Measurements from ENCODE around the gene PFKP. TPM values are rescaled to one million over a fixed set of nuclear protein-coding genes. Genes with fewer than 3 reads are reported as not detected.

PFKP gene
- polyA plus RNA-seq, 3 donors: 9.6 to 21.0 (median 9.8) TPM

DNA sequence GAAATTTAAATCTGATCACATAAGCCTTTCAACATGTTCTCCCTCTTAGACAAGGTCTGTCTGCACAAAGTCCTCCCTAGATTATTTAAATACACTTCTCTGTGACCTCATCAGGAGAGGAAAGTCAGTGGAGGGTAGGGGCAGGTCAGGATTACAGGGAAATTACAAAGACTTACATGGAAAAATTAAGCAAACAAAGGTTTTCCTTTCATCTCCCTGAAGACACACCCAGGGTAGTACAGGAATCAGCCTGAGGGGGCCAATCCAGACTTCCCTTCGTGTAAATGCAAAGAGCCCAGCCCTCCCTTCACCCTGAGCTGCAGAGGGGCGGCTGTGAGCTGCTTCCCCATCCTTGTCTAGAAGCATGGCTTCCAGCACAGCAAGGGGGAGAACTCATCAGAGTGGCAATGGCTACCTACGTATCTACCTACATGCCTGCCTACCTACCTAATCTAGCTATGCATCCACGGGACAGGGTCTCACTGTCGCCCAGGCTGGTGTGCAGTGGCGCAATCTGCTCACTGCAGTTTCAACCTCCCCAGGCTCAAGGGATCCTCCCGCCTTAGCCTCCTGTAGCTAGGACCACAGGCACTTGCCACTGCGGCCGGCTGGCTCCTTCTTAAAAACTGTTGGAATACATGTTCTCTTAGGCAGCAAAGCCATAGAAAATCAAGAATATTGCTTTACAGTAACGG lies 72.0 kb downstream of the PFKP start:
- H3K27ac ChIP-seq (ENCODE audit: low read depth, low read length): no peak overlapping the region
- WGBS, 3 donors: 88 to 92% (median 92%) methylated on average over 10 of the region's 10 CpGs

DNA sequence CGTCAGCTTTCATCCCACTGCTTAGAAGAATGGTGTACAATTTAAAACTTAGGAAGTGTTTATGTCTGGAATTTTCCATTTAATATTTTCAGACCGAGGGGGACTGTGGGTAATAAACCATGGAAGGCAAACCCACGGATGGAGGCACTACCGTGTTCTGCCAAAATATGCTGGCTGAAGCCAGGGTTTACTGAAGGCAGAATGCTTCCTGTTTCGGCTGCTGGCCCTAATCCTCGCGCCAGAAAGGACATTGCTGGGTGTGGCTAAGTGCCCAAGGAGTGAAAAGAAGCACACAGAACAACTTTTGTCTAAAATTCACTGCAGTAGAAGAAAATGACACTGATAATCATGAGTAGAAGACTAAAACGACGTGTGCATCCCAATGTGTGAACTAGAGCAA lies 72.9 kb downstream of the PFKP start:
- WGBS, 3 donors: 74 to 87% (median 76%) methylated on average over 9 of the region's 9 CpGs
- H3K27ac ChIP-seq (ENCODE audit: low read depth, low read length): no peak overlapping the region

- H3K27ac ChIP-seq (ENCODE audit: low read depth, low read length): no peak overlapping the region
- whole genome bisulfite sequencing, 3 donors: 88 to 94% (median 93%) methylated on average over 21 of the region's 21 CpGs
These were observed 74.1 kb downstream of the PFKP start for GRCh38 chr10:3141351-3142005.

GRCh38 chr10:3142146-3142875 lies 75.0 kb downstream of the PFKP start:
- WGBS, 3 donors: 83 to 96% (median 91%) methylated on average over 14 of the region's 14 CpGs
- H3K27ac ChIP-seq (ENCODE audit: low read depth, low read length): no peak overlapping the region

- no peak overlapping the region for H3K27ac ChIP-seq (ENCODE audit: low read depth, low read length)
- WGBS, 3 donors: 93 to 95% (median 94%) methylated on average over 17 of the region's 17 CpGs
These were observed 76.0 kb downstream of the PFKP start for GRCh38 chr10:3143366-3143765.

- H3K27ac ChIP-seq (ENCODE audit: low read depth, low read length): no peak overlapping the region
- WGBS, 3 donors: 95 to 96% (median 96%) methylated on average over 19 of the region's 19 CpGs
These were observed 76.6 kb downstream of the PFKP start for GRCh38 chr10:3143791-3144434.

GRCh38 chr10:3145366-3145765 lies 78.0 kb downstream of the PFKP start:
- WGBS, 3 donors: 97% methylated on average over 18 of the region's 18 CpGs
- H3K27ac ChIP-seq (ENCODE audit: low read depth, low read length): no peak overlapping the region

- WGBS, 3 donors: 94 to 95% (median 95%) methylated on average over 8 of the region's 8 CpGs
- no peak overlapping the region for H3K27ac ChIP-seq (ENCODE audit: low read depth, low read length)
These were observed 78.9 kb downstream of the PFKP start for GRCh38 chr10:3146289-3146688.

DNA sequence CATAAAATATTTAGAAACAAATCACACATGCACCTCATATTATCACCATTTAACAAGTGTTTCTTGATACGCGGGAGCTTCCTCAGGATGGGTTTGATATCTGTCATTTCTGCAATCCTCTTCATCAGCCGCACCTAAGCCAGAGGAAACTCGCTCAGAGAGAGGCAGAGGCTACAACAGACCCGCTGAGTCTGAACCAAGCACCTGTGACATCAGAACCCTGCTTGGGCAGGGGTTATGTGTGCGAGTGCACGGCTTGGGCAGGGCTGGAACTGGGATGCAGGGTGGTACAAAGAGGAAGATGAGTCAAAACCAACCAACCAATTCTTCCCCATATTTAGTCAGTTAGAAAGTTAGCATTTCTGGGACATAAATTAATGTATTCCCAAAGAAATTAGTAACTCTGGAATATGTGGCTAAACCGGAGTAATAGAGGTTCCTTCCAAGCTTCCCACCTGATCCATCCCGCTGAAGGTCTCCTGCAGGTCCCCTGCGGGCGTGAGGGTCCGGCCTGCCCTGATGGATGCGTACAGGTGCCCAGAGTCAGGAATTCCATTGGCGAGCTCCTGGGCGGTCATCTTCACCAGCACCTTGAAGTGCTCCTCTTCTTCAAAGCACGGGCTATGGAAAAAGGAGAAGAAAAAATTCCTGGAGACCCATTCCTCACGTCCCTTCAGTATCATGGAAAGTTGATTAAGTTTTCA lies 79.9 kb downstream of the PFKP start:
- WGBS, 3 donors: 90 to 96% (median 94%) methylated on average over 17 of the region's 17 CpGs
- H3K27ac ChIP-seq (ENCODE audit: low read depth, low read length): no peak overlapping the region

DNA sequence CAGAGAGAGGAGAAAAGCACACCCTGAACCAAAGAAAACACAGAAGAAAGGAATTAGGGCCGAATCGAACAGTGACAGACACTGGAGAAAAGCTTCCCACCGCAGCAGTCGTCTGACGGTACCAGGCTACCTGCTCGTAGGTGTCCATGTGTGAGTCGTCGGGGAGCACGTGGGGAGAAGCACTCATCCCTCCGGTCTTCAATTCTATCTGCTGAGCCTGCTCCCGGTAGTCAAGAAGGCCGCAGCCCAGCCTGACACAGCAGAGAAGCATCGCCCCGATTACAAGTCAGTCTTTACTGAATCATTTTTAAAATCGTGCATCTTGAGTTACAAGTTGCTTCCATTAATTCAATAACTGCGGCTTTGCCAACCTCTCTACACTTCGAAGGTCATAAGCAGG lies 80.7 kb downstream of the PFKP start:
- H3K27ac ChIP-seq (ENCODE audit: low read depth, low read length): no peak overlapping the region
- 88 to 94% (median 91%) methylated on average over 17 of the region's 17 CpGs for WGBS, 3 donors

DNA sequence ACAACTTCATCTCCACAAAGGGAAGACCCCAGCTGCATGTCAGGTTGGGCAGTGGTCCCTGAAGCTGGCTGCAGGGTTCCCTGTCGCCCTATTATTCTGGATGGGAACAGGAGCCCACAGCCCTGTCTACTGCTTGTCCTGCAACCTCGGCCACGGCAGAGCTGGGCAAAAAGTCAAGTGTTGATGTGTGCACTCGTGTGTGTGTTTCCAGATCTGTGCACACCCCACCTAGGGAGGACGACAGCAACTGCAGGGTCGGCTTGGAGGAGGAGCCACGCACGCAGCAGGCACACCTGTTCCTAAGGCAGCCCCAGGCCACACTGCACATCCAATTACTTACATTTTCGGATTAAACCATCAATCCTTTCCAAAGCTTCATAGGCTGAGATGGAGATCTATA lies 81.6 kb downstream of the PFKP start:
- H3K27ac ChIP-seq (ENCODE audit: low read depth, low read length): no peak overlapping the region
- WGBS, 3 donors: 81 to 86% (median 85%) methylated on average over 9 of the region's 9 CpGs

DNA sequence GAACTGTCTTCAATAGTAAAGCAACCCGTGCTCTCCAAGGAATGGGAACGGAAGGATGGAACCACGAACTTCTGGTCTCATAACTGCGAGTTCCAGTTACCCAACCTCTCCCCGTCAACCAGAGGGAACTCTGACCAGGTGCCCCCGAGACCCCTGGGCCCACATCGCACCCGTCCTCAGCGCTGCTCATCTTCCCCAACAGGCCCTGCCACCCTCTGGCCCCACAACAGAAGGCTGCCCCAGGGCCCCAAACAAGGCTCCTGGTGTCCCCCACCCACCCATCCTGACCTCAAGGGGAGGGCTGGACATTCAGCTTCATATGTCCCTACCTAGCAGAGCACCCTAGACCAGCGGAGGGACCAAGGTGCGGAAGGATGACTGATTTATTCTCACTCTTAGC lies 82.6 kb downstream of the PFKP start:
- 79 to 91% (median 81%) methylated on average over 11 of the region's 11 CpGs for WGBS, 3 donors
- no peak overlapping the region for H3K27ac ChIP-seq (ENCODE audit: low read depth, low read length)

DNA sequence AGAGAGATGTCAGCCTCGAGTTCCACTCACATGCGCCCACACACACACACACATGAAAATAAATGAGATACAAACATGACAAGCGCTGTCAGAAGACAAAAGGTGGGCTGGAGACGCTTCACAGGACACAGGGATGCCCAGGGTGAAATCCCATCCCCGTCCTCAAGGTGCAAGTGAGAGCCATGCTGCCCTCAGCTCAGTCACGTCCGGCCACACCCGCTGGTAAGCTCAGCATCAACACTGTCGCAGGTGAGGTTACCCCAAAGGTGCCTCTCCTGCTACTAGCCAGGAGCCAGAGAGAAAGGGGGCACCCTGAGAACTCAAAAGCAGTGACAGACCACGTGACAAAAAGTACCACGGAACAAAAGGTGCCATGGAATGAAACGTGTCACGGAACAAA lies 83.0 kb downstream of the PFKP start:
- 93 to 95% (median 95%) methylated on average over 13 of the region's 13 CpGs for WGBS, 3 donors
- H3K27ac ChIP-seq (ENCODE audit: low read depth, low read length): no peak overlapping the region

- WGBS, 3 donors: 88 to 94% (median 94%) methylated on average over 14 of the region's 14 CpGs
- H3K27ac ChIP-seq (ENCODE audit: low read depth, low read length): no peak overlapping the region
These were observed 83.6 kb downstream of the PFKP start for GRCh38 chr10:3150961-3151360.

- no peak overlapping the region for H3K27ac ChIP-seq (ENCODE audit: low read depth, low read length)
- whole genome bisulfite sequencing, 3 donors: 93 to 95% (median 94%) methylated on average over 13 of the region's 13 CpGs
These were observed 84.7 kb downstream of the PFKP start for GRCh38 chr10:3151889-3152565.

GRCh38 chr10:3152566-3152935 lies 85.2 kb downstream of the PFKP start:
- H3K27ac ChIP-seq (ENCODE audit: low read depth, low read length): no peak overlapping the region
- 84 to 92% (median 86%) methylated on average over 9 of the region's 9 CpGs for WGBS, 3 donors

DNA sequence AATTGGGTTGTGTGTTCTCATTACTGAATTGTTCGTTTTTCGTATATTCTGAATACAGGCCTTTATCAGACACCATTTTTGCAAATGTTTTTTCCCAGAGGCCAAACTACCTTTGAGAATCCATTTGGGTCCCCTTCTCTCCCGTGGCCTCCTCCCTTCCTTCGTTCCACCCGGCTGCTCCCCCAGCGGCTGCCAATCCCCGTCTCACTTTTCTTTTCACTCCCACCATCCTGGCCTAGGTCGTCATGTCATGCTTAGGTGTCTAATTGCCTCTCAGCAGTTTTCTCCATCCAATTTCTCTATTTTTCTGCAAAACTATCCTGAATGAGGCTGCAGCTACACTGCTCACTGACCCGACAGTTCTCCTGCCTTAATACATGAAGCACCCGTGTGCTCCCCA lies 87.3 kb downstream of the PFKP start:
- H3K27ac ChIP-seq (ENCODE audit: low read depth, low read length): no peak overlapping the region
- 95 to 98% (median 96%) methylated on average over 10 of the region's 10 CpGs for WGBS, 3 donors

- WGBS, 3 donors: 89 to 96% (median 94%) methylated on average over 10 of the region's 10 CpGs
- no peak overlapping the region for H3K27ac ChIP-seq (ENCODE audit: low read depth, low read length)
These were observed 91.8 kb downstream of the PFKP start for GRCh38 chr10:3159152-3159551.

All from adipose tissue (tissue), 3 donors.